Choroid plexus epithelial cell (primary cell): Measurements from ENCODE around the gene ECPAS.
"Not testable (repeated sequence)": the region's sequence is repeated elsewhere in the genome, so short reads cannot be mapped to it uniquely, and the experiment has no call there.

ENCODE experiments used
- DNase-seq: peaks from one replicate; pipeline ENCODE4 v3.0.0-alpha.2; 2010; ENCODE audit warnings: low read depth
- H3K4me3 ChIP-seq: 2 replicates; pipeline ENCODE4 v1.5.1; 2011; ENCODE audit warnings: low read depth, mild to moderate bottlenecking, control low read depth, low read length, moderate library complexity
- CTCF ChIP-seq: conservative IDR thresholded peaks from 2 replicates; pipeline ENCODE4 v1.5.1; 2011; ENCODE audit warnings: low read depth, mild to moderate bottlenecking, control low read depth, inconsistent platforms, low read length, moderate library complexity

The ECPAS gene

GRCh38 chr9:111356481-111357244 lies 127.5 kb downstream of the ECPAS start:
- no peak for TF ChIP-seq CTCF
- DNase-seq = peak; percentile 90
- H3K4me3 ChIP-seq = peak overlapping the region; percentile 45

- no peak for TF ChIP-seq CTCF
- no peak for DNase-seq
- H3K4me3 ChIP-seq = no peak overlapping the region
Measured at GRCh38 chr9:111352545-111352944, 131.6 kb downstream of the ECPAS start.

GRCh38 chr9:111350556-111350955 lies 133.6 kb downstream of the ECPAS start:
- no peak for DNase-seq
- no peak overlapping the region for H3K4me3 ChIP-seq
- TF ChIP-seq CTCF = no peak

GRCh38 chr9:111349766-111350165 lies 134.4 kb downstream of the ECPAS start:
- H3K4me3 ChIP-seq = no peak overlapping the region
- no peak for TF ChIP-seq CTCF
- DNase-seq = no peak

GRCh38 chr9:111348821-111349271 lies 135.3 kb downstream of the ECPAS start:
- no peak overlapping the region for H3K4me3 ChIP-seq
- peak; percentile 26 for DNase-seq
- TF ChIP-seq CTCF = no peak

- not testable (repeated sequence) for DNase-seq, H3K4me3 ChIP-seq
Measured at GRCh38 chr9:111334318-111334863, 149.8 kb downstream of the ECPAS start.

- no peak for DNase-seq
- TF ChIP-seq CTCF = no peak
- no peak within 1 kb of the TSS for H3K4me3 ChIP-seq
Measured at GRCh38 chr9:111330124-111330523, 154.1 kb downstream of the ECPAS start, which contains the start of gene OR2K2. Gene OR2K2 (minus strand): TSS chr9:111330224. CDS start chr9:111328433, 1,791 bp downstream.
